Left lung (tissue), 10 donors: ENCODE results near the gene POC1A. TPM values are rescaled to one million over a fixed set of nuclear protein-coding genes. Genes with fewer than 3 reads are reported as not detected.
A peak's percentile ranks its signal among the peaks of the same experiment; 100 is the strongest.

ENCODE experiments used
- ATAC-seq: fragments of 200-7000 bp; cut with Tn5 transposase; one replicate; pipeline ENCODE4 v1.9.1; 2020; ENCODE audit warnings: moderate library complexity
- DNase-seq, 4 donors: peaks; one replicate each; pipeline ENCODE4 v3.0.0-alpha.2; 2013 to 2020
- H3K27ac ChIP-seq, 2 donors: fragments of 200-600 bp; sonication (generic) in 1 of 2; one replicate each; pipeline versions ENCODE4 v1.5.0 to v1.8.0; 2020 to 2021
- H3K27me3 ChIP-seq, 2 donors: fragments of 200-600 bp; sonication (generic) in 1 of 2; one replicate each; pipeline versions ENCODE4 v1.5.0 to v1.8.0; 2020 to 2021
- H3K36me3 ChIP-seq, 2 donors: fragments of 200-600 bp; sonication (generic) in 1 of 2; one replicate each; pipeline versions ENCODE4 v1.5.0 to v1.8.0; 2020 to 2021
- H3K4me1 ChIP-seq, 2 donors: fragments of 200-600 bp; one replicate each; pipeline ENCODE4 v1.8.0; 2021
- H3K4me3 ChIP-seq, 2 donors: fragments of 200-600 bp; sonication (generic) in 1 of 2; one replicate each; pipeline versions ENCODE4 v1.5.0 to v1.8.0; 2020 to 2021; ENCODE audit warnings: mild to moderate bottlenecking in 1 of 2
- H3K9me3 ChIP-seq, 2 donors: fragments of 200-600 bp; sonication (generic) in 1 of 2; one replicate each; pipeline versions ENCODE4 v1.5.0 to v1.8.0; 2020 to 2021
- intact Hi-C, 2 donors: fragments of 100-400 bp; cut with DNase I; formaldehyde crosslinking; loops; one replicate each; pipeline versions ENCODE4 v1.11.2 to v1.14.2; 2022
- polyA plus RNA-seq, 6 donors: library from polyadenylated mRNA; unstranded; fragments of 120-200 nt; gene quantifications; one replicate each; pipeline ENCODE4 v1.2.1, GENCODE V29; 2013; ENCODE audit not compliant: insufficient read length in 6 of 6
- total RNA-seq, 2 donors: library from RNA; stranded (reverse); fragmentation: NEBNext Ultra II Directional; extraction: Animal tissue kit (Norgen Biotek cat#: 25700); gene quantifications; one replicate each; pipeline ENCODE4 v1.2.1, GENCODE V29; 2021
- TF ChIP-seq, protein P1 (sequence below), 2 donors: fragments of 200-600 bp; sonication (generic) in 1 of 2; IDR thresholded peaks; one replicate each; pipeline versions ENCODE4 v1.5.0 to v1.8.0; 2021; ENCODE audit warnings: antibody characterized with exemption in 2 of 2
- donor health status: DM: no; HTN: yes; CAD: no.
- donor health status: DM: no; HTN: no; CAD: no.

Gene POC1A
- total and polyA plus RNA-seq, 8 donors = 5.3 to 16.5 (median 8.3) TPM

DNA sequence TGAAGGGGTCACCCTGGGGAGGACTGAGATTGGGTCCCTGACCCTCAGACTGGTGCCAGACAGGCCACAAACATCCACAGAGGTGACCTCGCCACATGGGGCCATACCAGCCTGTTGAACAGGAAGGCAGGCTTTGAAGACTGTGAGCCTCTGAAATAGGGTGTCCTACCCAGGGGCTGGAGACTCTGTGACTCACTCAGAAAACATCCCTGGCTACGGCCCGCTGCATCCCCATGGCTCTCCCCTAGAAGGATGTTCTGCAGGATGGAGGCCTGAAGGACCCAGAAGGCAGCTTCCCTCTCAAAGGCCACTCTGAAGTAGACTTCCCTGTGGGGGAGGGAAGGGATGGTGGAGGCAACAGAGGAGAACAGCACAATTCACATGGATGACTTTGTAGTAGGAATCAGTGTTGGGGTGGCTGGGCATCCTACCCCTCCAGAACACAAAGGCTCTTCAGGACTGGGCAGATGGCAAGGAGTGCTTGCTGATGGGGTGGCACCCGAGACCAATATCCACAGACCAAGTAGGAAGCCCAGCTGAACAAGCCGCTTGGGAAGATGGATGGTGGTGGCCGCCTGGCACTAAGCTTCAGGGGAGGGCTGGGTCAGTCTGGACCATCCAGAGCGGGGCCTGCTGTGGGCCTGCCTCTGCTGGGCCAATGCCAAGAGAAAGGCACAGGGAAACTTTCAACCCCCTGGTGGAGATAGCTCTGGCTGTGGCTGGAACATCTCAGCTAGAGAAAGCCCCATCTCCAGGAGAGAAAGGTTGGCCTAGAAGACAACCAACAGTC, 60.3 kb downstream of the POC1A start:
- DNase-seq (peak in 1 of 4 donors; percentile 51), ATAC-seq (no peak)
- no peaks in the 10 kb centered on the region for H3K36me3 ChIP-seq
- H3K27me3 ChIP-seq = no peaks in the 10 kb centered on the region
- no peaks in the 10 kb centered on the region for H3K9me3 ChIP-seq
- peaks cover 16 to 28% of the 10 kb centered on the region in 2 donors for H3K4me1 ChIP-seq
- no peak overlapping the region for H3K4me3 ChIP-seq
- no peak overlapping the region for H3K27ac ChIP-seq
- TF ChIP-seq, protein P1, sequence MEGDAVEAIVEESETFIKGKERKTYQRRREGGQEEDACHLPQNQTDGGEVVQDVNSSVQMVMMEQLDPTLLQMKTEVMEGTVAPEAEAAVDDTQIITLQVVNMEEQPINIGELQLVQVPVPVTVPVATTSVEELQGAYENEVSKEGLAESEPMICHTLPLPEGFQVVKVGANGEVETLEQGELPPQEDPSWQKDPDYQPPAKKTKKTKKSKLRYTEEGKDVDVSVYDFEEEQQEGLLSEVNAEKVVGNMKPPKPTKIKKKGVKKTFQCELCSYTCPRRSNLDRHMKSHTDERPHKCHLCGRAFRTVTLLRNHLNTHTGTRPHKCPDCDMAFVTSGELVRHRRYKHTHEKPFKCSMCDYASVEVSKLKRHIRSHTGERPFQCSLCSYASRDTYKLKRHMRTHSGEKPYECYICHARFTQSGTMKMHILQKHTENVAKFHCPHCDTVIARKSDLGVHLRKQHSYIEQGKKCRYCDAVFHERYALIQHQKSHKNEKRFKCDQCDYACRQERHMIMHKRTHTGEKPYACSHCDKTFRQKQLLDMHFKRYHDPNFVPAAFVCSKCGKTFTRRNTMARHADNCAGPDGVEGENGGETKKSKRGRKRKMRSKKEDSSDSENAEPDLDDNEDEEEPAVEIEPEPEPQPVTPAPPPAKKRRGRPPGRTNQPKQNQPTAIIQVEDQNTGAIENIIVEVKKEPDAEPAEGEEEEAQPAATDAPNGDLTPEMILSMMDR (IDR thresholded peaks at IDR 0.05) = no peak
- intact Hi-C loops = no loop called here

DNA sequence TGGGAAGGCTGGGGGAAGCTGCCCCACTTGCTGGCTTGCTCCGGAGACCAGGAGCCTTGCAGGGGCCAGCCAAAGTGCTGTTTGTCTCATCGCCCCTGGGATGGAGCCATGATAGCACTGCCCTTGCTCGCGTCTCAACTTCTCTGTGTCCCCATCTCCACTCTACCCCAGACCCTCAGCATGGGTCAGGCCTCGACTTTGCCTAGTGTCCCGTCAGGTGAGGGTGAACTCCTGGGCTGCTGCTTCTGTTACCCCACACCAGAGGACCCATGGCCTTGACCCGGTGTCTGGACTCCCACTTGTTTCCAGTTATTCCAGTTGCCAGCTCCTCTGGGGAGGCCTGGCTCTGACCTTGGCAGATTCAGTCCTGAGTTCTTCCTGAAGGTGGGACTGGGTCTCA, 61.3 kb downstream of the POC1A start:
- no peaks in the 10 kb centered on the region for H3K36me3 ChIP-seq
- H3K4me1 ChIP-seq = peaks cover 13 to 28% of the 10 kb centered on the region in 2 donors
- H3K27ac ChIP-seq = no peak overlapping the region
- TF ChIP-seq, protein P1 (IDR thresholded peaks at IDR 0.05) = no peak
- H3K4me3 ChIP-seq = no peak overlapping the region
- no peaks in the 10 kb centered on the region for H3K9me3 ChIP-seq
- DNase-seq = peak in 2 of 4 donors; percentile 25 to 27
- no peaks in the 10 kb centered on the region for H3K27me3 ChIP-seq
- intact Hi-C loops = no loop called here
- ATAC-seq = no peak

DNA sequence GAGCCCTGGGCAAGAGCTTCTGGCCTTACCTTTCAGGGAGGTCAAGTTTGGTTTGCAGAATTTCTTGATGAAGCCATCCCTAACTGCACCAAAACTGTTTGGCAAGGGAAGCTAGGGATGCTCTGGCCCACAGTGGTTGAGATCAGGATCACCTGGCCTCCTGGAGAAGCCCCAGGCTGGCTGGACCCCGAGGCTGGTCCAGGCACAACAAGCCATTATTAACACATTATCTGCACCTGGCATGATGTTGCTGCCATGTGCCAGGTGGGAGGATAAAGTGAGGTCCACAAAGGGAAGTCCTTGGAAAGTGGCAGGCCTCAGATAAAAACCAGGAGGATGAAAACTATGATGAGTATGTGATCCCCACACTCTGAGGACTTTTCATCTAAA, 62.0 kb downstream of the POC1A start:
- ATAC-seq (no peak), DNase-seq (peak in 1 of 4 donors; percentile 16)
- Histone ChIP-seq H3K9me3 (no peaks in the 10 kb centered on the region), H3K4me1 (peaks cover 15 to 33% of the 10 kb centered on the region in 2 donors), H3K27me3 (no peaks in the 10 kb centered on the region), H3K4me3 (no peak overlapping the region), H3K36me3 (no peaks in the 10 kb centered on the region), H3K27ac (no peak overlapping the region)
- TF ChIP-seq, protein P1 (IDR thresholded peaks at IDR 0.05) = no peak
- intact Hi-C loops = no loop called here

DNA sequence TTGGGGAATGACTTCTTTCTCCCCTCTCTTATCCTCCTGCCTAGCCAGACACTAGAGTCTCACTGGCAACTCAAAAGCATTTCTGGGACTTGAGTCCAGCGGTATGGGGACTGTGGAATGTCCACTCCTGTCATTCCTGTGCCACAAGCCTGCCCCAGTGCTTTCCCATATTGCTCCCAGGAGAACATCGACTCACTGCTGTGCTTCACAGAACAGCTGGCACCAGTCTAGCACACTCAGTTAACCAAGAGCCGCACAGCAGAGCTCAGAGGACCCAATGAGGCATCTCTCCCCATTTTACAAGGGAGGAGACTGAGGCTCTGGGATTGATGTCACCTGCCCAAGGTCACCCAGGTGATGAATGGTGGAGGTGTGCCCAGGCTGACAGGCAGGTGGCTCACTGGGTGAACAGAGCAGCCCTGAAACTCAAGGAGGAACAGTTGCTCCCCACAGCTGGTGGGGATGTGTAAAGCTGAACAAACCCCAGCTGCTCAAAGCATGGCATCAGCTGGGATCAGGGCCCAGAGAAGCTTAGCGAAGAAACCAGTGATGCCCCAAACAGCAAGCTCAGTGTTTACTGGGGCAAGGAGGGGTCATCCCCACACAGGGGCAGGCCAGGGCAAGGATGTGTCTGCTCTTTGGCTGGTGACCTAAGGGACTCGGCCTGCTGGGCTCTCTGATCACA, 62.5 kb downstream of the POC1A start:
- H3K4me3 ChIP-seq = no peak overlapping the region
- no peaks in the 10 kb centered on the region for H3K9me3 ChIP-seq
- ATAC-seq (peak; percentile 5), DNase-seq (peak; percentile 26 to 82 (median 46))
- H3K36me3 ChIP-seq = no peaks in the 10 kb centered on the region
- H3K4me1 ChIP-seq = peaks cover 16 to 39% of the 10 kb centered on the region in 2 donors
- intact Hi-C loops = no loop called here
- H3K27ac ChIP-seq = no peak overlapping the region
- H3K27me3 ChIP-seq = no peaks in the 10 kb centered on the region
- TF ChIP-seq, protein P1 (IDR thresholded peaks at IDR 0.05) = no peak

DNA sequence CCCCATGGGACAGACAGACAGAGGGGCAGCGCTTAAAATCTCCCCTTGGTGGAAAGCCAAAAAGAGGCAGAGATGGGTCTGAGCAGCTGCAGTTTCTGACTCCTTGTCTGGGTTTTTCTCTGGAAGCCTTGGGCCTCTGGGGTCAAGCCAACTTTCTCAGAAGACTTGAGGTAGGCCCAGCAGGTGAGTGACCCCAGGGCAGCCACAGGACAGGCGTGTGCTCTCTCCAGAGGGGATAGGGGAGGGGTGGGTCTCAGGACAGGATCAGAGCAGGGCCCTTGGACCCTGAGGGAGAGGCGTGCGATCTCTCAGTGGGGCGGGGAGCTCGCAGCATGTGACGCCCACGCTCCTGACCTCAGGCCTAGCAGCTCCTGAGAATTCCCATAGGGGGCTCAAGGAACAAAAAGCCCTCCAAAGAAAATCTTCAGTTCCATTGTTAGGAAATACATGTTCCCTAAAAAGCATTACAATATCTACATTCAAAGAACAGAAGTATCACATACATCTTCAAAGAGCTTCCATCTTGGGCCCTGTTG, 63.2 kb downstream of the POC1A start:
- peaks cover 16 to 41% of the 10 kb centered on the region in 2 donors for H3K4me1 ChIP-seq
- intact Hi-C loops = no loop called here
- peak in 2 of 4 donors; percentile 19 to 55 for DNase-seq

More for the DNA sequence above, 63.2 kb downstream of the POC1A start:
- Histone ChIP-seq H3K4me3 (no peak overlapping the region), H3K27me3 (no peaks in the 10 kb centered on the region), H3K27ac (peak overlapping the region; percentile 53 to 87), H3K36me3 (no peaks in the 10 kb centered on the region), H3K9me3 (no peaks in the 10 kb centered on the region)
- no peak for ATAC-seq
- TF ChIP-seq, protein P1 (IDR thresholded peaks at IDR 0.05) = no peak
